Lower leg skin (tissue), 4 donors: ENCODE results near the gene DSCAML1. TPM values are rescaled to one million over a fixed set of nuclear protein-coding genes. Genes with fewer than 3 reads are reported as not detected.

Experiments used
- DNase-seq, 2 donors: peaks; one replicate each; pipeline ENCODE4 v3.0.0-alpha.2; 2019; ENCODE audit warnings: low spot score in 2 of 2
- H3K4me3 ChIP-seq: fragments of 200-600 bp; sonication (generic); 2 replicates; pipeline ENCODE4 v1.5.1; 2017; ENCODE audit warnings: mild to moderate bottlenecking, low read depth; ENCODE audit not compliant: poor library complexity, severe bottlenecking
- CTCF ChIP-seq, 3 donors: fragments of 450-650 bp; IDR thresholded peaks; one replicate each; pipeline ENCODE4 v1.5.1; 2016; ENCODE audit warnings: antibody characterized with exemption in 3 of 3, mild to moderate bottlenecking in 3 of 3, moderate library complexity in 2 of 3
- POLR2A ChIP-seq, 2 donors: fragments of 450-650 bp; IDR thresholded peaks; one replicate each; pipeline ENCODE4 v1.6.1; 2016 to 2017; ENCODE audit warnings: antibody characterized with exemption in 2 of 2, mild to moderate bottlenecking in 1 of 2, moderate library complexity in 1 of 2
- WGBS, 2 donors: methylation state at CpG; one replicate each; pipeline ENCODE4 v1.1.5; 2018; 5-methylcytosine and 5-hydroxymethylcytosine counted together
- intact Hi-C: fragments of 100-400 bp; cut with DNase I; formaldehyde crosslinking; loops from one replicate; pipeline ENCODE4 v1.15.0; 2023; ENCODE audit warnings: low total_unique reads
- total RNA-seq, 4 donors: library from RNA; depleted of rRNA; stranded (reverse); fragments of >200 nt; gene quantifications; one replicate each; pipeline ENCODE4 v1.1.0, GENCODE V29; 2016

DSCAML1 gene
- total RNA-seq, 4 donors from 2014 or later = 0.07 to 0.13 (median 0.08) TPM

GRCh38 chr11:117511931-117512539 is 285.0 kb downstream of the DSCAML1 start:
- TF ChIP-seq CTCF (IDR thresholded peaks at IDR 0.05) = no peak
- TF ChIP-seq POLR2A (IDR thresholded peaks at IDR 0.05) = no peak
- 32 to 40% methylated on average over 14 of the region's 14 CpGs for WGBS, 2 donors
- DNase-seq = no peak
- no peak overlapping the region for H3K4me3 ChIP-seq
- intact Hi-C loops = no loop called here

GRCh38 chr11:117511483-117511930 is 285.5 kb downstream of the DSCAML1 start:
- DNase-seq = no peak
- 40 to 41% methylated on average over 8 of the region's 8 CpGs for WGBS, 2 donors
- no peak overlapping the region for H3K4me3 ChIP-seq
- intact Hi-C loops = no loop called here
- TF ChIP-seq CTCF (IDR thresholded peaks at IDR 0.05) (no peak), POLR2A (IDR thresholded peaks at IDR 0.05) (no peak)

DNA sequence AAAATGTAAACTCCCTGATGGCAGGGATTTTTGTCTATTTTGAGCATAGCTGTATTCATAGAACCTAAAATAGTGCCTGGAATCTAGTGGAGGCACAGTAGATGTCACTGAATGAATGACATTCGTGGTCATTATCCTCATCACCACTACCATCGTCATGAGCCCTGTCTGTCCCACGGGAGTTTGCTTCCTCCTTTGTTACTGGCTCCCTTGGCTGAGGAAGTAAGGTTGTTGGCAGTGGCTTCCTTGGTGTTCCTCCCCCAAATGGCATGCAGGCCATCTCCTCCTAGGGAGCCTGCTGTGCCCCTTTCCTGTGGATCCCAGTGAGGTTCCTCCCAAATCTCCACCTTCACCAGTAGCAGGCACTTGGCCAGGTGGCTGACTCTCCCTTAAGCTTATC is 286.4 kb downstream of the DSCAML1 start:
- TF ChIP-seq CTCF (IDR thresholded peaks at IDR 0.05) (no peak), POLR2A (IDR thresholded peaks at IDR 0.05) (no peak)
- no peak overlapping the region for H3K4me3 ChIP-seq
- 42 to 66% methylated on average over 3 of the region's 3 CpGs for WGBS, 2 donors
- intact Hi-C loops = no loop called here
- DNase-seq = no peak

DNA sequence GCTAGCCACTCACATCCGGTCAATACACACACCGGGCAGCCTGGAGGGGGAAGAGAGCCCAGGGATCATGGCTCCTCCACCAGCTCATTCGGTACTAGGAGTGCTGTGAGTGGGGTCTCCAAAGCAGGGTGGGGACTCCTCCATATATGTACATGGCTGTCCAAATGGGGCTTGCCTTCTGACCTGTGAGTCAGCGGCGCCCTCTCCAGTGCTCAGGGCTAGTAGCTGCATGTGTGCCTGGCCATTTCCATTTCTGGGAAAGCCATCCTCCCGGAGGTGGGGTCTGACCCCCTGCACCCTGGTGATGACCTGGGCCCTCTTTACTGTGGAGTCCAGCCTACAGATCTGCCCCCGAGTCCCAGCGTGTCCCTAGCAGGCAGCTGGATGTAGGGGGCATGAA is 287.5 kb downstream of the DSCAML1 start:
- intact Hi-C loops = no loop called here
- WGBS, 2 donors = 87 to 88% methylated on average over 4 to 8 of the region's 8 CpGs
- H3K4me3 ChIP-seq = no peak overlapping the region
- TF ChIP-seq CTCF (IDR thresholded peaks at IDR 0.05) (no peak), POLR2A (IDR thresholded peaks at IDR 0.05) (no peak)
- DNase-seq = no peak

DNA sequence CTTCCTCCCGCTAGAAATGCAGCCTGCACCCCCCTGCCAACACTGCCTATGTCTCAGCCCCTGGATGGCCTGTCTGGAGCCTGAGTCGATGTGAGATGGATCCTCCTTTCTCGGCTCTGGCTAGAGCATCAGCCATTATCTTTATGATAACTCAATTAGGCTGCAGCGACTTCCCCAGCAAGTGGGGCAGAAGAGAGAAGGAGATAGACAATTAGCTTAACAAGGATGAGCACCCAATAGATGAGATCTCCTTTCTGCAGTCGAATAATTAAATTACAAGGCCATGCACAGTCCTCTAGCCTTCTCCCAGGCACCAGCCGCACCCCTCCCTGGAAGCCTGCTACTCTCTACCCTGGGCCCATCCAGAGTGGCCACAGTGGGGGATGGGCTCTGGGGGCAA is 290.0 kb downstream of the DSCAML1 start:
- DNase-seq = no peak
- TF ChIP-seq POLR2A (IDR thresholded peaks at IDR 0.05) = no peak
- TF ChIP-seq CTCF (IDR thresholded peaks at IDR 0.05) = no peak
- intact Hi-C loops = no loop called here
- WGBS, 2 donors = 86 to 89% methylated on average over 6 of the region's 6 CpGs
- no peak overlapping the region for H3K4me3 ChIP-seq
